DOHH2 (cell line): ENCODE results near the gene EGFLAM.

Experiments
- H3F3A ChIP-seq: fragments of 200-600 bp; sonication (generic), shearing (Covaris generic); 2 replicates; pipeline ENCODE4 v1.6.0; 2016; ENCODE audit warnings: antibody characterized with exemption, mild to moderate bottlenecking; ENCODE audit not compliant: control insufficient read depth, insufficient read depth
- H3K27ac ChIP-seq: fragments of 200-600 bp; sonication (generic); 2 replicates; pipeline ENCODE4 v1.5.1; 2014; ENCODE audit warnings: low read depth, mild to moderate bottlenecking, low read length, moderate library complexity
- H3K27me3 ChIP-seq: fragments of 200-600 bp; sonication (generic); 2 replicates; pipeline ENCODE4 v1.6.1; 2014; ENCODE audit warnings: mild to moderate bottlenecking, low read length, mixed read lengths; ENCODE audit not compliant: control insufficient read depth
- H3K36me3 ChIP-seq: fragments of 200-600 bp; sonication (generic); 2 replicates; pipeline ENCODE4 v1.6.1; 2014; ENCODE audit warnings: mild to moderate bottlenecking, low read length, moderate library complexity, mixed read lengths; ENCODE audit not compliant: control insufficient read depth
- H3K4me1 ChIP-seq: fragments of 200-600 bp; sonication (generic); 2 replicates; pipeline ENCODE4 v1.6.1; 2014; ENCODE audit warnings: mild to moderate bottlenecking, low read length, mixed read lengths; ENCODE audit not compliant: control insufficient read depth
- H3K4me2 ChIP-seq: fragments of 200-600 bp; sonication (generic); 2 replicates; pipeline ENCODE4 v1.6.0; 2014; ENCODE audit warnings: mild to moderate bottlenecking, low read length, moderate library complexity
- H3K4me3 ChIP-seq: fragments of 200-600 bp; sonication (generic); 2 replicates; pipeline ENCODE4 v1.5.1; 2014; ENCODE audit warnings: mild to moderate bottlenecking, low read length, mixed read lengths
- H3K79me2 ChIP-seq: fragments of 200-600 bp; sonication (generic); 2 replicates; pipeline ENCODE4 v1.6.1; 2014; ENCODE audit warnings: mild to moderate bottlenecking, low read length, mixed read lengths; ENCODE audit not compliant: control insufficient read depth
- H3K9me2 ChIP-seq: fragments of 200-600 bp; sonication (generic); replicated peaks from 2 replicates; pipeline ENCODE4 v1.6.1; 2014; ENCODE audit warnings: mild to moderate bottlenecking, low read length, mixed read lengths; ENCODE audit not compliant: control insufficient read depth
- H3K9me3 ChIP-seq: fragments of 200-600 bp; sonication (generic); 2 replicates; pipeline ENCODE4 v1.6.1; 2014; ENCODE audit warnings: antibody characterized with exemption, low read length, mixed read lengths; ENCODE audit not compliant: control insufficient read depth, insufficient read depth
- H4K20me1 ChIP-seq: fragments of 200-600 bp; sonication (generic); 2 replicates; pipeline ENCODE4 v1.6.0; 2014; ENCODE audit warnings: low read depth, mild to moderate bottlenecking, antibody characterized with exemption, low read length, moderate library complexity; ENCODE audit not compliant: control insufficient read depth, insufficient read depth
- EZH2phosphoT487 ChIP-seq: fragments of 200-600 bp; sonication (generic); IDR thresholded peaks from 2 replicates; pipeline ENCODE4 v1.6.1; 2017; ENCODE audit warnings: borderline replicate concordance, mild to moderate bottlenecking, antibody characterized with exemption, low read length, moderate library complexity, mixed read lengths
- TF ChIP-seq, protein P1 (sequence below): fragments of 200-600 bp; sonication (generic); IDR thresholded peaks from one replicate; pipeline ENCODE4 v1.5.1; 2014; ENCODE audit warnings: antibody characterized with exemption, mild to moderate bottlenecking, low read depth, low read length; ENCODE audit not compliant: poor library complexity, severe bottlenecking

The EGFLAM gene

DNA sequence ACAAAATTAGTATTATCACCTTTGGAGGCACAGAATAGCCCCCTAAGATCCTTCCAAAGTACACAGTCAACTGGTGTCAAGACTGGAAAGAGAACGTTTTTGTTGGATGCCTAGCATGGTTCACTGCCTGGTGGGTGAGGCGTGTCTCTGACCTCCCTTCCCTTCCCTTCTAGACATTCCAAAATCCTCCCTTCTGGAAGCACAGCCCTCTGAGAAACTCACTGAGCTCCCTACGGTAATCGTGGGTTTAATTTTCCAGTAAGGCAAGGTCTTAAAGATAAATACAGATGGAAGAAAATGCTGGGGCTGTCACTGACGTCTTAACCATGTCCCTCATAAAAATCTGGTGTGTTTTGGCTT is 159.3 kb downstream of the EGFLAM start:
- H3F3A ChIP-seq = no peaks in the 10 kb centered on the region
- no peak overlapping the region for H3K4me2 ChIP-seq
- no peaks in the 10 kb centered on the region for H3K79me2 ChIP-seq
- H4K20me1 ChIP-seq = no peaks in the 10 kb centered on the region
- H3K27me3 ChIP-seq = no peaks in the 10 kb centered on the region
- no peaks in the 10 kb centered on the region for H3K9me2 ChIP-seq
- no peak for TF ChIP-seq EZH2phosphoT487
- TF ChIP-seq, protein P1, sequence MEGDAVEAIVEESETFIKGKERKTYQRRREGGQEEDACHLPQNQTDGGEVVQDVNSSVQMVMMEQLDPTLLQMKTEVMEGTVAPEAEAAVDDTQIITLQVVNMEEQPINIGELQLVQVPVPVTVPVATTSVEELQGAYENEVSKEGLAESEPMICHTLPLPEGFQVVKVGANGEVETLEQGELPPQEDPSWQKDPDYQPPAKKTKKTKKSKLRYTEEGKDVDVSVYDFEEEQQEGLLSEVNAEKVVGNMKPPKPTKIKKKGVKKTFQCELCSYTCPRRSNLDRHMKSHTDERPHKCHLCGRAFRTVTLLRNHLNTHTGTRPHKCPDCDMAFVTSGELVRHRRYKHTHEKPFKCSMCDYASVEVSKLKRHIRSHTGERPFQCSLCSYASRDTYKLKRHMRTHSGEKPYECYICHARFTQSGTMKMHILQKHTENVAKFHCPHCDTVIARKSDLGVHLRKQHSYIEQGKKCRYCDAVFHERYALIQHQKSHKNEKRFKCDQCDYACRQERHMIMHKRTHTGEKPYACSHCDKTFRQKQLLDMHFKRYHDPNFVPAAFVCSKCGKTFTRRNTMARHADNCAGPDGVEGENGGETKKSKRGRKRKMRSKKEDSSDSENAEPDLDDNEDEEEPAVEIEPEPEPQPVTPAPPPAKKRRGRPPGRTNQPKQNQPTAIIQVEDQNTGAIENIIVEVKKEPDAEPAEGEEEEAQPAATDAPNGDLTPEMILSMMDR = no peak
- H3K4me3 ChIP-seq = no peak overlapping the region
- H3K9me3 ChIP-seq = no peaks in the 10 kb centered on the region
- no peaks in the 10 kb centered on the region for H3K36me3 ChIP-seq
- no peak overlapping the region for H3K27ac ChIP-seq
- H3K4me1 ChIP-seq = no peaks in the 10 kb centered on the region

DNA sequence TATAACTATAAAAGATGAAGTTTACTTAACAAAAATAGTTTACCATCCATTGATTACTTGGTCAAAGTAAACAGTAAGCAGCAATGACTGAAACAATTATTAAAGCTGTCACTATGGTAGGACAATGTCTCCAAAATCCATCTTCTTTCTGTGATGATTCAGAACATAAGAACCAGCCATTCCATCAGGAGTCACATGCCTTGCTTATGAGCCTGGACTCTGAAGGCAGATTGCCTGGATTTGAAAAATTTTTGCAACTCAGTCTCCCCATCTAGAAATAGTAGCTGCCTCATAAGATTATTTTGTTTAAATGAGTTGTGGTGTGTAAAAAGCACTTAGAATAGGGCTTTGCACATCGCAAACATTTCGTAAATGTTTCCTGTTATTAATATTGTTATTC is 161.9 kb downstream of the EGFLAM start:
- Histone ChIP-seq H4K20me1 (no peaks in the 10 kb centered on the region), H3K4me2 (no peak overlapping the region), H3K4me1 (no peaks in the 10 kb centered on the region), H3K36me3 (no peaks in the 10 kb centered on the region), H3K4me3 (no peak overlapping the region), H3K9me3 (no peaks in the 10 kb centered on the region), H3K79me2 (no peaks in the 10 kb centered on the region), H3K27me3 (no peaks in the 10 kb centered on the region), H3F3A (no peaks in the 10 kb centered on the region), H3K9me2 (no peaks in the 10 kb centered on the region), H3K27ac (no peak overlapping the region)
- no peak for TF ChIP-seq EZH2phosphoT487
- TF ChIP-seq, protein P1 = no peak

DNA sequence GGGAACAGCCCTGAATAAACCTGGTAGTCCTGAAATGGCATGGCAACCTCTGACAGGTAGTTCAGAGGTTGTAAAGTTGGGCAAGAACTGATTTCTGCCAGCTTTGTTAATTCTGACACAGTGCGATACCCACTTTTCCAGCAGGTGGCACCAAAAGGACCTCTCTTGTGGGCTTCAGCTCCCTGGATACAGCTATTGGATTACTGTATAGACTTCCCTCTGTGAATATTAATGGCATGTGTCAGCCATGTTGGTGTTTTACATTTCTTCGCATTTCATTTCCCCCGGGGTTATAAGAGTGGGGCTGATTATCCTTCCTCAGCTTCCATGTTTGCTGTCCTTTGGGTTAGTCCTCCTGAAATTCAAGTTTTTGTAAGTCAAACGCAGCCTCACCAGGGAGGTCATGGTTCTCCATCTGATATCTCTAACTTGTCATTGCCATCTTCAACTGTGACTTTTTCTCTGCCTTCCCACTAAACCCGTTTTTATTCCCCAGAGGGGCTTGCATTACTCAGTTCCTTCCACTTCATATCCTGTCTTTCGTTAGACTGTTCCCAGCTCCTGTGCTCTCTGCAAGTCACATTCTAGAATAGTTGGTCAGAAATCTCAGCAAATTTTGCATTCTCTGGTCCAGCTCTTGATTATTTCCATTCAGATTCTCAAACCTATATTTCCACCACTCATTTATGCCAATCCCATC is 162.5 kb downstream of the EGFLAM start:
- no peaks in the 10 kb centered on the region for H4K20me1 ChIP-seq
- no peaks in the 10 kb centered on the region for H3K36me3 ChIP-seq
- TF ChIP-seq, protein P1 = peak; percentile 72
- no peak for TF ChIP-seq EZH2phosphoT487
- H3K27me3 ChIP-seq = no peaks in the 10 kb centered on the region
- no peak overlapping the region for H3K4me2 ChIP-seq
- no peaks in the 10 kb centered on the region for H3K79me2 ChIP-seq
- H3K9me2 ChIP-seq = no peaks in the 10 kb centered on the region
- H3K9me3 ChIP-seq = no peaks in the 10 kb centered on the region
- H3K4me3 ChIP-seq = no peak overlapping the region
- H3K27ac ChIP-seq = no peak overlapping the region
- no peaks in the 10 kb centered on the region for H3F3A ChIP-seq
- H3K4me1 ChIP-seq = no peaks in the 10 kb centered on the region
